ENCODE results near the gene ZXDC.

Gene ZXDC, protein sequence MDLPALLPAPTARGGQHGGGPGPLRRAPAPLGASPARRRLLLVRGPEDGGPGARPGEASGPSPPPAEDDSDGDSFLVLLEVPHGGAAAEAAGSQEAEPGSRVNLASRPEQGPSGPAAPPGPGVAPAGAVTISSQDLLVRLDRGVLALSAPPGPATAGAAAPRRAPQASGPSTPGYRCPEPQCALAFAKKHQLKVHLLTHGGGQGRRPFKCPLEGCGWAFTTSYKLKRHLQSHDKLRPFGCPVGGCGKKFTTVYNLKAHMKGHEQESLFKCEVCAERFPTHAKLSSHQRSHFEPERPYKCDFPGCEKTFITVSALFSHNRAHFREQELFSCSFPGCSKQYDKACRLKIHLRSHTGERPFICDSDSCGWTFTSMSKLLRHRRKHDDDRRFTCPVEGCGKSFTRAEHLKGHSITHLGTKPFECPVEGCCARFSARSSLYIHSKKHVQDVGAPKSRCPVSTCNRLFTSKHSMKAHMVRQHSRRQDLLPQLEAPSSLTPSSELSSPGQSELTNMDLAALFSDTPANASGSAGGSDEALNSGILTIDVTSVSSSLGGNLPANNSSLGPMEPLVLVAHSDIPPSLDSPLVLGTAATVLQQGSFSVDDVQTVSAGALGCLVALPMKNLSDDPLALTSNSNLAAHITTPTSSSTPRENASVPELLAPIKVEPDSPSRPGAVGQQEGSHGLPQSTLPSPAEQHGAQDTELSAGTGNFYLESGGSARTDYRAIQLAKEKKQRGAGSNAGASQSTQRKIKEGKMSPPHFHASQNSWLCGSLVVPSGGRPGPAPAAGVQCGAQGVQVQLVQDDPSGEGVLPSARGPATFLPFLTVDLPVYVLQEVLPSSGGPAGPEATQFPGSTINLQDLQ

GRCh38 chr3:126475413-126476114 is at the start of gene ZXDC:
Gene ZXDC (minus strand): TSS chr3:126475891. CDS start chr3:126475865, 26 bp downstream.
- H3K27me3 Mint-ChIP-seq: no peaks in the 10 kb centered on the region
- peaks cover 52% of the 10 kb centered on the region for H3K4me1 Mint-ChIP-seq
- peak within 1 kb of the TSS; percentile 91 for H3K4me3 Mint-ChIP-seq

DNA sequence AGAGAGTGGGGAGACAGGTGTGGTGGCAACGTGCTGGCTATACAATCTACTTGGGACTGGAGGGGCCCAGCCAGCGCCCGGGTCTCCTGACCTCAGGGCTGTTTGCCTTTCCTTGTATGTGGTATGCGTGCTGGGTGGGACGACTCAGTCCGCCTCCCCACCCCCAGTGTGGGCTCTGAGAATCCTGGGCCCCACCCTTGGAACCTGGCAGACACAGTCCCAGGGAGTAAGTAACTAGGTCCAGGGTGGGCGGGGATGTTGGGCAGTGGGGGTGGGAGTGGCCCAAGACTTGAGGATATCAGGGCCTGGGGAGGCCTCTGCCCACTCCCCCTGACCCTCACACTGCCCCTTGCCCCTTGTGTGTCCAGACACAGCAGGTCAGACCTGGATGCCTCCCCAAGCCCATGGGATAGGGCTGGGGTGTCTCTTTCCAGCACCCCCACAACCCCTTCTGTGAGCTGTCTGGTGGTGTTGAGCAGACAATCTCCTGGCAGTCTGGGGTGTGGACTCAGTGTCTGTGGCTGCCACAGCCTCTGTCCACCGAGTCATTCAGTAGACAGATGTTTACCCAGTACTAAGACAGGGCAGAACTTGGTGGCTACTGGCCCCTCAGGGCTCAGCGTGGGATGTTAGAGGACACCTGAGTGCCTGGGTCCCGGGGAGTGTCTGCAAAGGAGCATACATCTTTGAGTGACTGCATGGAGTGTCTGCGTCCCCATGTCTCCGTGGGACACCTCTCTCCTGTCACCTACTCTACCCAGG is 49.6 kb upstream of the ZXDC start:
- Mint-ChIP-seq H3K36me3 (no peaks in the 10 kb centered on the region), H3K27me3 (peaks cover 13% of the 10 kb centered on the region), H3K4me1 (no peaks in the 10 kb centered on the region), H3K9me3 (no peaks in the 10 kb centered on the region), H3K27ac (no peak overlapping the region), H3K4me3 (no peak overlapping the region)

More at GRCh38 chr3:126475413-126476114, at the start of gene ZXDC:
- Mint-ChIP-seq H3K27ac (peak within 1 kb of the TSS; percentile 99), H3K9me3 (no peaks in the 10 kb centered on the region), H3K36me3 (peaks cover 4% of the 10 kb centered on the region)

- Mint-ChIP-seq H3K9me3 (no peaks in the 10 kb centered on the region), H3K4me3 (no peak overlapping the region), H3K27me3 (peaks cover 13% of the 10 kb centered on the region), H3K4me1 (no peaks in the 10 kb centered on the region), H3K27ac (no peak overlapping the region), H3K36me3 (no peaks in the 10 kb centered on the region)
Observed at GRCh38 chr3:126524429-126524988, 48.8 kb upstream of the ZXDC start.

DNA sequence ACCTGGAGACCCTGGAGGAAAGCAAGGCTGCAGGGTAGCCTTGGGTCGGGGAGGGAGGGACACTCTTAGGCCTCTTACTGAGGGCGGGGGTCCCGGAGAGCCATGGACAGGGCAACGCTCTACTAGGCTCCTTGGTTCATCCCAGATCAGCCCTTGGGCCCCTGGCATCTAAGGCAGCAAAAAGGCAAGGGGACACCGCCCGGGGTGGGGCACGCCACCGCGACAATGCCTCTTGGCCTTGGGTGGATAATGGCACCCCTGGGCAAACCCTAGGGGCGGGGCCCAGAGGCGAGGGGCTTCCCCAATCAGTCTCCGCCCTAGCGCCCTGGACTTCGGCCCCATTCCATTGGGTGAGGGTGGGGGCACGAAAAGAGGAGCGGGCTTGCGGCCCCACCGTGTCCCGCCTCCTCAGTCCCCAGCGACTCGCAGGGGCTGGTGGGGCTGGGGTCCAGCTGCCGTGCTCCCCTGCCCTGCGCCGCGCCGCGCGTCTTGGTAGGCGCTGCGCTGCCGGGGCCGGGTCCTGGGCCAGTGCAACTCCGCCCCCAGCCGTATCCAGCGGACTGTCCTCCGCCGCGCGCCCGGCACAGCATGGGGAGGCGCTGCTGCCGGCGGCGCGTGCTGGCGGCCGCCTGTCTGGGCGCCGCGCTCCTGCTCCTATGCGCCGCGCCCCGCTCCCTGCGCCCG is 48.2 kb upstream of the ZXDC start, which contains the start of gene CHST13:
TSS of gene CHST13 (plus strand) at position 411 of the 684 bp plus-strand sequence. CDS start at position 589, 178 bp downstream.
- peaks cover 13% of the 10 kb centered on the region for H3K27me3 Mint-ChIP-seq
- no peak within 1 kb of the TSS for H3K4me3 Mint-ChIP-seq
- no peaks in the 10 kb centered on the region for H3K36me3 Mint-ChIP-seq
- H3K27ac Mint-ChIP-seq: no peak within 1 kb of the TSS
- H3K4me1 Mint-ChIP-seq: no peaks in the 10 kb centered on the region
- H3K9me3 Mint-ChIP-seq: no peaks in the 10 kb centered on the region

- no peaks in the 10 kb centered on the region for H3K36me3 Mint-ChIP-seq
- no peaks in the 10 kb centered on the region for H3K4me1 Mint-ChIP-seq
- peaks cover 13% of the 10 kb centered on the region for H3K27me3 Mint-ChIP-seq
- H3K9me3 Mint-ChIP-seq: no peaks in the 10 kb centered on the region
- H3K27ac Mint-ChIP-seq: peak overlapping the region; percentile 46
- no peak overlapping the region for H3K4me3 Mint-ChIP-seq
Observed at GRCh38 chr3:126522363-126522788, 46.7 kb upstream of the ZXDC start.

- Mint-ChIP-seq H3K36me3 (no peaks in the 10 kb centered on the region), H3K27me3 (peaks cover 13% of the 10 kb centered on the region), H3K4me3 (no peak overlapping the region), H3K27ac (no peak overlapping the region), H3K4me1 (no peaks in the 10 kb centered on the region), H3K9me3 (no peaks in the 10 kb centered on the region)
Observed at GRCh38 chr3:126521122-126521891, 45.6 kb upstream of the ZXDC start.

- no peaks in the 10 kb centered on the region for H3K9me3 Mint-ChIP-seq
- H3K36me3 Mint-ChIP-seq: no peaks in the 10 kb centered on the region
- no peak overlapping the region for H3K27ac Mint-ChIP-seq
- no peak overlapping the region for H3K4me3 Mint-ChIP-seq
- H3K27me3 Mint-ChIP-seq: peaks cover 9% of the 10 kb centered on the region
- no peaks in the 10 kb centered on the region for H3K4me1 Mint-ChIP-seq
Observed at GRCh38 chr3:126519506-126520455, 44.1 kb upstream of the ZXDC start.

DNA sequence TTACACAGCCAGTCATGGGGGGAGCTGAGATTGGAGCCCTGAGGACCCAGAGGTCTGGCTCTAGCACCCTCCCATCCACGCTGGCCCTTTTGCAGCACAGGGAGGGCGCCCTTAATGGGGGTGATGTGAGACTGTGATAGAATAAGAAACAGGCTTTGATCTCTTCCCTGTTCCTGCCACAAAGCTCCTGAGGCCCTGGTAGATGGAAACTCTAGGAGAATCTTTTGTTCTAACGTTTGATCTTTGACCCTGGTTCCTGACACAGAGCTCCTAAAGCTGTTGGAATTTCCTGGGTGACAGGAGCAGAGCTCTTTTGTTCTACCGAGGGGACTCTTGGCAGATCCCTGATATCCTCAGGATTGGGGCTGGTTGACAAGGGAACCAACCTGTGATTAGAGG is 43.1 kb upstream of the ZXDC start:
- Mint-ChIP-seq H3K4me1 (no peaks in the 10 kb centered on the region), H3K9me3 (no peaks in the 10 kb centered on the region), H3K36me3 (no peaks in the 10 kb centered on the region), H3K4me3 (no peak overlapping the region), H3K27ac (no peak overlapping the region), H3K27me3 (peaks cover 8% of the 10 kb centered on the region)

GRCh38 chr3:126517986-126518778 is 42.5 kb upstream of the ZXDC start:
- Mint-ChIP-seq H3K4me1 (no peaks in the 10 kb centered on the region), H3K27ac (no peak overlapping the region), H3K36me3 (no peaks in the 10 kb centered on the region), H3K4me3 (no peak overlapping the region), H3K9me3 (no peaks in the 10 kb centered on the region), H3K27me3 (peaks cover 4% of the 10 kb centered on the region)

DNA sequence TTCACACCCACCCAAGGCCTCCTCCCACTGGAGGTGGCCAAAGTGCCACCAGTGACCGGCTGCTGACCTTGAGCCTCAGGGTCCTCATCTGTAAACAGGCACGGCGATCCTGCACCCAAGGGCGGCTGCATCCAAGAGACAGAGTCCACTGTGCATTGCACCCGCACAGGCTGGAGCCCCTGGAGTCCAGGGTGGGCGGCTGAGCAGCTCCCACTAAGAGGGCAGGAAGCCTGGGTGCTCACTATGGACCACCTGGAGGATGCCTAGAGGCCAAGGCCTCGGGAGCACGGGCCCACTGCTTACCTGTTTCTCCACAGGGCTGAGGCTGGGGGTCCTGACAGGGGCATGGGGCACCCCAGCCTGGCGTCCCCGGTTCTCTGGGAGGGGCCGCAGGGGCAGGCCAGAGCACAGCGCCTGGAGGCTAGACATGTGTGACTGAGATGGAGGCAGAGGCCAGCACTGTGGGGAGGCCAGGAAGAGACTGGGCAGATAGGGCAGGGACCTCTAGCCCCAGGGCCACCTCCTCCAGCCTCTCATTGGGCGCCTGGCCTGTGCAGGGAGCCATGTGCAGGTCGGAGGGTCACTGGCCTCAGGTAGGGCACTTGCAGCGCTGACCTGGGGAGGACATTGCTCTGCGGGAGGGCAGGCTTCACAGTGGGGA is 41.7 kb upstream of the ZXDC start, which contains the start of gene UROC1:
TSS of gene UROC1 (minus strand) at position 483 of the 661 bp plus-strand sequence. CDS start at position 429, 54 bp downstream.
- H3K4me1 Mint-ChIP-seq: no peaks in the 10 kb centered on the region
- H3K36me3 Mint-ChIP-seq: no peaks in the 10 kb centered on the region
- H3K27ac Mint-ChIP-seq: no peak within 1 kb of the TSS
- no peaks in the 10 kb centered on the region for H3K9me3 Mint-ChIP-seq
- no peak within 1 kb of the TSS for H3K4me3 Mint-ChIP-seq
- H3K27me3 Mint-ChIP-seq: peaks cover 3% of the 10 kb centered on the region

- no peaks in the 10 kb centered on the region for H3K9me3 Mint-ChIP-seq
- no peak overlapping the region for H3K4me3 Mint-ChIP-seq
- H3K27me3 Mint-ChIP-seq: no peaks in the 10 kb centered on the region
- no peaks in the 10 kb centered on the region for H3K36me3 Mint-ChIP-seq
- H3K4me1 Mint-ChIP-seq: no peaks in the 10 kb centered on the region
- no peak overlapping the region for H3K27ac Mint-ChIP-seq
Observed at GRCh38 chr3:126516936-126517290, 41.2 kb upstream of the ZXDC start.

Data from activated naive CD4-positive, alpha-beta T cell treated with anti-CD3 and anti-CD28 coated beads, Interleukin-2, amount 50 U/mL, for 24 hours (primary cell).